NCI-H1694 treated with DMSO at 0.1 percent for 48 hours (cell line): ENCODE data around the gene MYO10.
A peak's percentile ranks its signal among the peaks of the same experiment; 100 is the strongest.
"Not testable (repeated sequence)": the region's sequence is repeated elsewhere in the genome, so short reads cannot be mapped to it uniquely, and the experiment has no call there.

ENCODE experiments used
- DNase-seq: peaks from one replicate; lab custom pipeline; 2025; lab: John Stamatoyannopoulos, UW

Gene MYO10

GRCh38 chr5:16740066-16740810 is 195.8 kb downstream of the MYO10 start:
- no peak for DNase-seq

GRCh38 chr5:16738393-16738792 is 197.7 kb downstream of the MYO10 start:
- not testable (repeated sequence) for DNase-seq

GRCh38 chr5:16737620-16738364 is 198.3 kb downstream of the MYO10 start:
- no peak for DNase-seq

GRCh38 chr5:16737209-16737608 is 198.9 kb downstream of the MYO10 start:
- DNase-seq: peak; percentile 10

GRCh38 chr5:16736158-16736995 is 199.7 kb downstream of the MYO10 start:
- peak; percentile 44 for DNase-seq

GRCh38 chr5:16735101-16736060 is 200.7 kb downstream of the MYO10 start:
- no peak for DNase-seq

- DNase-seq: no peak
Observed at GRCh38 chr5:16733331-16734006, 202.6 kb downstream of the MYO10 start.

GRCh38 chr5:16732356-16732755 is 203.7 kb downstream of the MYO10 start:
- DNase-seq: no peak

- DNase-seq: no peak
Observed at GRCh38 chr5:16727755-16728325, 208.2 kb downstream of the MYO10 start.

GRCh38 chr5:16726538-16726946 is 209.5 kb downstream of the MYO10 start:
- no peak for DNase-seq

- DNase-seq: no peak
Observed at GRCh38 chr5:16725575-16725974, 210.5 kb downstream of the MYO10 start.

GRCh38 chr5:16723821-16724220 is 212.3 kb downstream of the MYO10 start:
- no peak for DNase-seq

GRCh38 chr5:16722097-16722495 is 214.0 kb downstream of the MYO10 start:
- no peak for DNase-seq

GRCh38 chr5:16721151-16722096 is 214.7 kb downstream of the MYO10 start:
- DNase-seq: no peak

GRCh38 chr5:16718036-16718435 is 218.1 kb downstream of the MYO10 start:
- DNase-seq: not testable (repeated sequence)

- DNase-seq: no peak
Observed at GRCh38 chr5:16713386-16713928, 222.6 kb downstream of the MYO10 start.

- no peak for DNase-seq
Observed at GRCh38 chr5:16712620-16713019, 223.5 kb downstream of the MYO10 start.

GRCh38 chr5:16712178-16712577 is 223.9 kb downstream of the MYO10 start:
- no peak for DNase-seq
